ENCODE data around the gene CPA5.
A peak's percentile ranks its signal among the peaks of the same experiment; 100 is the strongest.
"Not testable (repeated sequence)": the region's sequence is repeated elsewhere in the genome, so short reads cannot be mapped to it uniquely, and the experiment has no call there.

The CPA5 gene

DNA sequence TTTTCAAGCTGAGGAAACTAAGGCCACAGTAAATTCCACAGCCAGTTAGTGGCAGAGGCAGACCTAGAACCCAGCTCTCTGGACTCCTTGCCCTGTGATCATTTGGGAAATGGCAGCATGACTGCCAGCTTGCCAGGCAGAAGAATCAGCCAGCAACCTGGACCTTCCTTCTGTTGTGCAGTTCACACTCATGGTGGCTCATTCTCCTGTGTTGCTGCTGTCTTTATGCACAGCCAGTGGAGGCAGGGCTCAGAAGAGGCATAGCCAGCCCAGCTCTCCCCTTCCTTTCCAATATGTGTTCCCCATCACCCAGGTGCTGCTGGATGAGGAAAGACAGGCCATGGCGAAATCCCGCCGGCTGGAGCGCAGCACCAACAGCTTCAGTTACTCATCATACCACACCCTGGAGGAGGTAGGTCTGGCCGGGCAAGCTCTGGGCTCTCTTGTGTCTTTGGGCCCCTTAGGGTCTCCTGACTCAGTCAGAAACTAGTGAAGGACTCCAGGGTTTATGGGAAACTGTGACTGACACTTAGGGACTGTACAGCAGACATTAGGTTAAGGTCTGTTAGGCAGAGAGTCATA, 14.8 kb downstream of the CPA5 start:
- no peak for DNase-seq

DNA sequence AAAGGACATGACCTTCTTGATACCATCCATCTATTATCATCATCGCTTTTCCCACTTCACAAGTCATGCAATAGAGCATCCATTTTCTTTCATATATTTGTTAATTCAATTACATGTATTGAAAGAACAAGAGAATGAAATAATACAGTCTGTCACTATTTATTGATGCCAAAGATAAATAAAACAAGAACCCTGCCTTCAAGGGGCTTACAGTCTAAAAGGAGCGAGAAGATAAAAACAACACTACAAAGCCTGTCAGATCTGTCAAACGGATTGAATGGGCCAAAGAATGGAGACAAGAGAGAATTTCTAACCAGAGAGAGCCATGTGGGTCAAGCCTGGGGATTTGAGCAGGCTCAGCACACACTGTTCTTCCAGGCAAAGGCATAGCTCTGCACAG, 15.9 kb downstream of the CPA5 start:
- DNase-seq, result no peak

DNA sequence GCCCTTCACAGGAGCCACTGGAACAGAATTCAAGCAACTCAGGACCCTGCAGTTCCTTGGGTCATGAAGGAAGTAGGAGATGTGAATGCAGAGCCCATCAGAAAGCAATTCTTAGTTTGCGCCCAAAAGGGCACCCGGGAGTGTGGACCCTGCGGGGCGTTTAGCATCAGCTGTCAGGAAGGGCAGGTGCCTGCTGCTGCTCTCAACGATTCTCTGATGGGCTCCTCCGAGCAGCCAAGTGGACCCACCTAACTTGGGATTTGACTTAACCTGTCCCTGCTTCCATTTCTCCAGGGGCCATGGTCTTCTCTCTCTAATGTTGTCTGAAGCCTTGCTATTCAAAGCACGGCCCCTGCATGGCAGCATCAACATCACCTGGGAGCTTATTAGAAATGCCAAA, 17.1 kb downstream of the CPA5 start:
- DNase-seq, result no peak

DNA sequence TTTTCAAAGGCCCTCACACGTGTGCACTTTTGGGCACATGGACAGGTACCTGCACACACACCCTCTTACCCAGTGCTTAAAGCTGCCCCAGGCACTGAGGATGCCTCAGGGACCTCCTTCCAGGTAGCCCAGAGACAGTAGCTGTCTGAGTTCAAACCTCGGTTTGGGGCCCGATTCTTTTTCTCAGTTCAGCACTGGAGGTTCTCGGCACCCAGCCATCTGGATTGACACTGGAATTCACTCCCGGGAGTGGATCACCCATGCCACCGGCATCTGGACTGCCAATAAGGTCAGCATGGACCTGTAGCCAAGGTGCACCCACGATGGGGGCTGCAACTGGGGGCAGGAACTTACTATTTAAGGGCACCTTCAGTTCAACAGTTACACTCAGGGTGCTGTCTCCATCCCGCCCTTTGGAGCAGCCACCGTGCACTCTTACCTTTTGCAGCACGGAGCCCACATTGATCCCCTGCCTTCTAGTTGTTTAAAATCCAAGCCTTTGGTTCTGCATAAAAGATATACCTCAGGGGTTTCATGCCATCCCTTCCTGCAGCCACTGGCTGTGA, 17.7 kb downstream of the CPA5 start:
- DNase-seq, result no peak

DNA sequence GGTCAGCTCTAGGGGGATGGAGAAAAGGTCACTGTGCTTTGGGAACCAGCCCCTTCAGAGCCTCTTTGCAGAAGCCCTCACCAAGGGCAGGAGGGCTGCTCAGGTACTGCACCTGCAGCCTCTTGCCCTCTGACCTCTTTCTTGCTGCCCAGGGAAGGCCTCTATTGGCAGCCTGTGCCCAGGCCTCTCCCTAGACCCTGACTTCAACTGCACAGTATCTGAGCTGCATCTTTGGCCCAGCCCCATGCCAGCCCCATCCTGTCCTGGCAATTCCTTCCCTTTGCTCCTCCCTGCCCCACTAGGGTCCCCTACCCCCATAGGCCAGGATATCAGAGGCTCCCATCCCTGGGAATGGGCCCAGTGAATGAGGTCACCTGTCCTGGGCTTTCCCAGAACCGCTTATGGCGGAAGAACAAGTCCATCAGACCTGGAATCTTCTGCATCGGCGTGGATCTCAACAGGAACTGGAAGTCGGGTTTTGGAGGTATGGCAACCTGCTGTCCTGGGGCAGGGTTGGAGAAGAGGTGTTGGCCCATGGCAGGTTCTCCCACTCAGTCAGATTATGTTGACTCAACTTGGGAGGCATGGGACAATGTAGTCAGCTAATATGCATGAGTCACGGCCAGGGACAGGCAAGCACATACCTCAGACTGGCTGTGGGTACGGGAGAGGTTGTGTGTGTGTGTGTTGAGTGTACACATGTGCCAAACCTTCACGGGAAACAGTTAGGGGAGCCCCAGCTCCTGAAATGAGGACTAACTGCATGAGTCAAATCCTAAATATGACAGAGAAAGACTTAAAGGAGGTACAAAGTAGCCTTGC, 18.6 kb downstream of the CPA5 start:
- no peak for DNase-seq

DNA sequence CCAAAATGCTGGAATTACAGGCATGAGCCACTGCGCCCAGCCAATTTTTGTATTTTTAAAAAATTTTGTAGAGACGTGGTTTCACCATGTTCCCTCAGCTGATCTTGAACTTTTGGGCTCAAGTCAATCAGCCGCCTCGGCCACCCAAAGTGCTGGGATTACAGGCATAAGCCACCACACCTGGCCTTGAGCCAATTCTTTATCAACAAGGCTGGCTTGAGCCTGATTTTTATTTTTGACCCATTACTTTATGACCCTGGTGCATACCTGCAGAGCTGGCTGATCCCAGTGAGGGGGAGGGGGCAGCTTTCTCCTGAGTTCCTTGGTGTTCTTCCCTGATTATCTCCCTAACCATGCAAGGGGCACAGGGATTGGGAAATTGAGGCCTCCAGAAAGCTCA, 19.8 kb downstream of the CPA5 start:
- DNase-seq, result no peak

DNA sequence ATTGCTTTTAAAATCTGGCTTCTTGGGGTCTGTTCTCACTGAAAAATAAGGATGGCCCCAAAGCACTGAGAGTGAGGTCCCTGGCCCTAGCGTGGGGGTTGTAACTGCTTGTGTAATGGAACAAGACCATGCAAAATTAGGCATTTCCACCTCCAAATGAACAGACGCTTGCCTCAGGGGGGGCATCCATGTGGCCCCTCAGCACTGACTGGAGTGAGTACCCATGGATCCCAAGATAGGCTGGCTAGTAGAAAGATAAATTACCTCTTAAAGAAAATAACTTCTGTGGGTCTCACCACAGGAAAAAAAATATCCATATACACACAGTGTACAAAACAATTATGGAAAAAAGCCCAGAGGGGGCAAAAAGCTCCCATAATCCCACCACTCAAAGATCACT, 20.5 kb downstream of the CPA5 start:
- no peak for DNase-seq

DNA sequence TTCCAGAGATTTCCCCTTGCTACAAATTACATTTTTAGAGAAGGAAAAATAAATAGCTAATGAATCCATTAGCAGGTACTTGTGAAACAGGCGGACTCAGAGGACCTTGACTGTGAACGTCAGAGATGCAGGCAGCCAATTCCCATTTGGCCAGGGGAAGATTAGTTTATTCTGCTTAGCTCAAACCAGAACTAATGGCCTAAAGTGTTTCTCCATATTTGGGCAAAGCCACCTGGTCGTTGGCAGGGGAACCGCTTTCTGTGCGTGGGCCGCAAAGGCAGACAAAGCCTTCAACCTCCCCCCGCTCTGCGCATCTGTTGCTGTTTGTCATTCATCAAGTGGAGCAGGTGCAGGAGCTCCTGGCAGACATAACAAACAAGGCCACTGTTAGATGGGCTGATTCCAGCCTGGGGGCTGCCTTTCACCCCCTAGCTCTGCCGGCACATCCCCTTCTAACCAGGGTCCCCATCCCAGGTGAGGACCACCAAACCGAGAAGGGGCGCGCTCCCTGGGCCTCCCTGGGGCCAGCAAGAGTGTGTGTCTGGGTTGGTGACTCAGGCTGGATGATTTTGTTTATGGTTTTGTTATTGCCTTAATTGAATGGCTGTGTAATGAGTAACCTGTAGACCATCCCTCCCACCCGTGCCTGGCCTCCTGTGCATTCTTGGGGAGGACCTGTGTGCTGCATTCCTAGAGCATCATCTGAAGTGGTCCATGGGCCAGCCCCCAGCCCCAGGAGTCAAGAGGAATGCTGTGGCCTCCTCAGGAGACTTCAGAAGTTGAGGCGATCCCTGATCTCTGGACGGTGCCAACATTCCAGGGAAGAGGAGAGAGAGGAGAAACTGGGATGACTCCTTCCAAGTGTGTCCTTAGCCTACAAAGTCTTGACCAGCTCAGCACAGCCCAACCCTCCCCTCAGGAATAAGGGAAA, 21.2 kb downstream of the CPA5 start:
- DNase-seq, result peak; percentile 97 to 99

DNA sequence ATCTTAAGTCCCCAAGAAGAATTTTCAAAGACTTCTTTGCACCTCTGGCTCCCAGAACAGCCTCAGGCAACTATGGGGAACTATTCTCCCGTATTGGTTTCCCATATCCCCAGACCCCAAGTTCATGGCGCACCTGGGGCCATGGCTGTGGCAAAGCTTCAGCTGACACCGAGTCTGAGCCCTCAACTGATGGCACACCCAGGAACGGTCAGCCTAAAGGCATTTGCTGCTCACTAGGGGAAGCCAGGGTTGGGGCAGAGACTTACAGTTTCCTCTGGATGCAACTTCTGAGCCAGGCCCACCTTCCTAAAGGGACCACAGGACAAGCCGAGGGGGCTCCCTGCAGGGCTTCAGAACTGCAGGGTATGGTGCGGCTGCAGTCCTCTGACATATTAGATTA, 21.9 kb downstream of the CPA5 start:
- DNase-seq, result no peak

DNA sequence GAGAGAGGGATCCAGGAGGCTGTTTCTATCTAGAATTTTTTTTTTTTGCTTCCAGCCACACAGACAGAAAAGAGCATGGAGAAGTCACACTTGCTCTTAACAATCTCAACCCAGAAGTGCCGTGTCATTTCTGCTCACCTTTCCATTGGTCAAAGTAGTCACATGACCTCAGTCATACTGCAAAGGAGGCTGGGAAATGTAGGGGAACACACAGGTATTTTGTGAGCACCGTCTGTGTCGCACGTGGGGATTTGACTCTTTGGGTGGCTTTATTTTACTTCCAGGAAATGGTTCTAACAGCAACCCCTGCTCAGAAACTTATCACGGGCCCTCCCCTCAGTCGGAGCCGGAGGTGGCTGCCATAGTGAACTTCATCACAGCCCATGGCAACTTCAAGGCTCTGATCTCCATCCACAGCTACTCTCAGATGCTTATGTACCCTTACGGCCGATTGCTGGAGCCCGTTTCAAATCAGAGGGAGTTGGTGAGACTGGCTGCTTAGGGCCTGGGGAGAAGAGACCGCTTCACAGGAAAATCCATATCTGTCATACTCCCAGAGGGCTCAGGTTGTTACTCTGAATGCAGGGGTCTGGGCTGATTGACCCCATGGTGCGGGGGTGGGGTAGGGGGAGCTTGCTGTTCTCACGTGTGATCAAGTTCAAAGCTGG, 22.6 kb downstream of the CPA5 start:
- DNase-seq, result no peak

DNA sequence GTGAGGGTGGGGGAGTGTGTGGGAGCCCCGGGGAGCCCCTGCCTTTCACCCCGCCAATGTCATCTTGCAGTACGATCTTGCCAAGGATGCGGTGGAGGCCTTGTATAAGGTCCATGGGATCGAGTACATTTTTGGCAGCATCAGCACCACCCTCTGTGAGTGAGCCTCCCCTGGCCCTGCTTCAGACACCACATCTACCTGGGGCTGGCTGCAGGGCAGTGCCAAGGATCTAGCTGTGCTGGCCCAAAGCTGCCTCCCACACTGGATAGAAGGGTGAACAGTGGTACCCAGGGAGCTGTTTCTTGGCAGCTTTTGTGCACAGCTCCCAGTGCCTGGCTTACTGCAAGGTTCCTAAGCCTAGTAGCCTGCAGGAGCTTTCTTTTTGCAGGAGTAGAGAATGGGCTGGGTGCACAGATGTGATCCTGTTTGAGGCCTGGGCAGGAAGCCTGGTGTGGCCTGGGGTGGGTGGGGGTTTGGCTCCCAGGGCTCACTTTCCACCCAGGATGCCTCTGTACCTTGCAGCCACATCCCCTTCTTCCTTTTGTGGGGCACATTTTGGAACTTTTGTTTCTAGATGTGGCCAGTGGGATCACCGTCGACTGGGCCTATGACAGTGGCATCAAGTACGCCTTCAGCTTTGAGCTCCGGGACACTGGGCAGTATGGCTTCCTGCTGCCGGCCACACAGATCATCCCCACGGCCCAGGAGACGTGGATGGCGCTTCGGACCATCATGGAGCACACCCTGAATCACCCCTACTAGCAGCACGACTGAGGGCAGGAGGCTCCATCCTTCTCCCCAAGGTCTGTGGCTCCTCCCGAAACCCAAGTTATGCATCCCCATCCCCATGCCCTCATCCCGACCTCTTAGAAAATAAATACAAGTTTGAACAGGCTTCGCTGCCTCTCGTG, 23.5 kb downstream of the CPA5 start:
- no peak for DNase-seq

DNA sequence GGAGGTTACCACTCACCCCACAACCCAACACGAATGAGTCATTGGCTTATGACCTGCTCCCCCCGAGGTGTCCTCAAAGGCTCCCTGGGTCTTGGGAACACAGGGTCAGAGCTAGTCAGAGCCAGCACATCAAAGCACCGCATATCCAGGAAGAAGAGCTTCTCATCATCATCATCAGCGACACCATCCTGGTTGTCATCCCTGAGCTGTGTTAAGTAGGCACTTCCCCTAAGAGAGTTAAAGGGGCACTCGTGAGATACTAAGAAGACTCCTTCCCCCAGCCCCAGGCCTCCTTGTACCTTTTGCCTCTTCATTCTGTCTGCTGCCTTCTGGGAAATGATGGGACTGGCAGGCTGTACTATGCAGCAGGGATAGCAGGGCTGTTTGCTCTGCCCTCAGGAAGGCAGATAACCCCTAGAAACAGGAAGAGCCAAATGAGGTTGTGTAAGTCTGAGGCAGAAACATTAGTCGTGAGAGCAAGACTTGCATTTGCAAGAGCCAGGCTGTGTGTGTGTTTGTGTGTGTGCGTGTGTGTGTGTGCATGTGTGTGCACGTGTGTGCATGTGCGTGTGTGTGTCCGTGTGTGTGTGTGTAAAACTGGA, 24.6 kb downstream of the CPA5 start:
- no peak for DNase-seq

DNA sequence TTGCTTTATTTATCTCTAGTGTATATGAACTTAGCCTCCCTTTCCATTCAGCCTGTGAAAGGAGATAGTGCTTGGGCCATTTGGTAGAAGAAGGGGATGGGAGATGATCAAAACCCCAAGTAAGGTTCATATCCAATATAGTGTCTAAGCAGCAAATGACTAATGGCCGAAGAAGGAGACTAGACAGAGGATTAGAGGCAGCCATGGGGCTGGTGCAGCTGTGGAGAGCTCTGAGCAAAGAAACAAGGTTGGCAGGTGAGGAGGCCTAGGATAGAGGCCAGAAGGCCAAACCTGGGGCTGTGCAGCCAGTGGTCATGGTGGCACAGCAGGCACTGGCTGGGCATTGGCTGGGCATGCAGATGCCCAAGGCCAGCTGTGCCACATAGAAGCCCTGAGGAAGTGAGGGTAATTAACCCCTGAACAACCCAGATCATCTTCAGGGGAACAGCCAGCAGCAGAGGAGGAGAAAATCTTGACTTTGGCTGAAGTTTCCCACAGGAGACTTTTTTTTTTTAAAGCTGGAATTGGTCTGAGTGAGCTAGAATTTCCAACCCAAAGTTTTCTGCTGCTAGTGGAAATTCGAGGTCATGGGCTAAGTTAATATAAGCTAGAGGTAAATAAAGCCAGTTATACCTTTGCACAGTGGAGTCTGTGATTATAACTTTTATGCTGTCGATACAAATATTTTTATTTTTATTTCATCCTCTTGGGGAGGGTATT, 25.4 kb downstream of the CPA5 start:
- DNase-seq, result no peak

DNA sequence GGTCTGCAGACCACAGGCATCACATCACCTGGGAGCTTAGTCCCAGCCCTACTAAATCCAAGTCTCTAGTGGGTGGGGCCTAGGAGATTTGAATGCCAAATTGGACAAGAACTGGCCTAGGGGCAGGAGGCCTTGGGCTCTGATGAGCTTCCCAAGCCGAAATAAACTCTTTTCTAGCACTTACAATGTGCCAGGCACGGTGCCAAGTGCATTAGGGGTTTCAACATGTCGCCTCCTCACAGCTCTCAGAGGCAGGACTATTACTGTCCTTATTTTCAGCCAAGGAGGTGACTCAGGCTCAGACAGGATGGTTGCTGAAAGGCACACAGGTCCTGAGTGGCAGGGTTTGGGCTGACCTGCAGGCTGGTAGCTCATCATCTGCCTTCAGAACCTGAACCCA, 26.4 kb downstream of the CPA5 start:
- DNase-seq, result no peak

DNA sequence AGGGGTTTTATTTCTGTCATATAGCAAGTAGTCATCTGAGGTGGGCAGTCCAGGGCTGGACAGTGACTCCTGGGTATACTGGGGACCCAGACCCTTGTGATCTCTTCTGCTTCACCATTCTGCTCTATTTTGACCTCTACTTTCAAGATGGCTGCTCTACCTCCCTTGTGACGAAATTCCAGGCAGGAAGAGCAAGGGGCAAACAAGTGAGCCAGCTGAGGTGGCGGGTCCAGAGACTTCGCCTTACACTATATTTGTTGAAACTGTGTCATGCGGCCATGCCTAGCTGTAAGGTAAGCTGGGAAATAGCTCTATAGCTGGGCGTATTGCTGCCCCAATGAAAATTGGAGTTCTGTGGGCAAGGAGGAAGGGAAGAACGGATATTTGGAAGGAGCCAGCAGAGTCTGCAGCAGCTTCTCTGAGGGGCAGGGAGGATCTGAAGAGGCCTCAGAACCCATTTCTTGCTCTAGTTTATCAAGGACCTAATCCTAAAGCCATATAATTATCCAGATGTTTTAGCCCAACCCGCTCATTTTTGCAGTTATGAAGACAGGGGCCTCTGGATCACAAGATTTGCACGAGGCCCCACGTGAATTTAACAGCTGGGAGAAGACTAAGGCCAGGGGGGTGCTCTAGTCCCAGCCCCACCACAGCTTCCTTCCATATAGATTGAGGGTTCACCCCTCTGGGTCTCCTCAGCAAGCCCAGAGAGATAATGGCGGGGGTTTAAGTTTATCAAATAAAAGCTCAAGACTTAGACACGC, 28.0 kb downstream of the CPA5 start:
- no peak for DNase-seq

DNA sequence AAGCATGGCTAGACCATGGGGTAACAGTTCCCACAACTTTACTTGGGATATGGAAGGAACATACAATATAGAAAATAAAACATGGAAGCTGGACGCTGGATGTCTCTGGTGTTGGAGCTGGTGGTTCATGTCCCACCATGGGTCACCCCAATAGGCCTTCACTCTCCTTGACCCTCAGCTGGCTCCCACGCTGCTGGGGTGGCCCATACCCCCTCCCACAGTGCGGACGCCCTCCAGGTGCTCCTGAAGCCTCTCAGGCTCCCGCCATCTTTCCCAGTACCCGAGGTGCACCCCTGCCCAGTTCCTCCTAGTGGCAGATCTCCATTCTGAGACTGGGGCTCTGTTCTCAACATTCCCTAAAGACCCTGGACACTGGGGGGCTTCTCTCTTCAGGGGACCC, 29.9 kb downstream of the CPA5 start:
- no peak for DNase-seq

DNA sequence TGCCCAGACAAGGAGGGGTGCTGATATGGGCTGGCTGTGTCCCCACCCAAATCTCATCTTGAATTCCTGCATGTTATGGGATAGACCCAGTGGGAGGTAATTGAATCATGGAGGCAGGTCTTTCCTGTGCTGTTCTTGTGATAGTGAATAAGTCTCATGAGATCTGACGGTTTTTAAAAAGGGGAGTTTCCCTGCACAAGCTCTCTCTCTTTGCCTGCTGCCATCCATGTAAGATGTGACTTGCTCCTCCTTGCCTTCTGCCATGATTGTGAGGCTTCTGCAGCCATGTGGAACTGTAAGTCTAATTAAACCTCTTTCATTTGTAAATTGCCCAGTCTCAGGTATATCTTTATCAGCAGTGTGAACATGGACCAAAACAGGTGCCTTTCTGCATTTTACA, 31.8 kb downstream of the CPA5 start:
- DNase-seq, result not testable (repeated sequence)

DNA sequence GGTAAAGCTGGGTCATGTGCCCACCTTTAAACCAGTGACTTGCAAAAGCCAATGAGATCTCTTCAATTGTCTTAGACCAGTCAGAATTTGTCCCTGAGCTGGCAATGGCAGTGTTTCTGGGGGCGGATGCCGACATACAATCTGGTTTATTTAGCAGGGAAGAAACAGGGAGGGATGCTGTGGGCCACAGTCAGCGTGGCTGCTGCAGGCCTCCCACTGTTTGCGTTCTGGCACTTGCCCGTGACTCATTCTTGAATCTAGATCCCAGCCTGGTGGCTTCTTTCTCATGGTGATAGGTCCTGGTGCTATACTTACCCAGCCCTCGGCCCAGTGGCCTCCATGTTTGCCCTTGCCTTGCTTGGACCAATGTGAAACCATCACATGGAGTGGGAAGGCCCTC, 32.6 kb downstream of the CPA5 start:
- no peak for DNase-seq

DNA sequence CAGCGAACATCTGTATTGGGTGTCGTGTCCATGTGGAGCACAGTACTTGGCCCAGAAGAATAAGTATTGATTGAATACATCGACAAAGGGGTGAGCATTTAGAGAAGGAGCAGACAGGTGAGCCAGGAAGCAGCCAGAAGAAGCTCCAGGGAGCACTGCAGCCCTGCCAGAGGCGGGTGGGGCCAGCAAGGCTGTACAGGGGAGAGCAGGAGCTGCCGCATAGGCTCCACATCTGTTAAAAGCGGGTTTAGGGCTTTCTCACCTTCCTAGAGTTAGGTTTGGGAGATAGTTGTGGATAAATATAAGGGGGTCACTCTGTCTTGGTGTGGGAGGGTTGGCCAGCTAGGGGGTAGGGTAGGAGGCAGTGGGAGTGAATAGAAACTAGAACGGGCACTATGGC, 34.4 kb downstream of the CPA5 start:
- no peak for DNase-seq

DNA sequence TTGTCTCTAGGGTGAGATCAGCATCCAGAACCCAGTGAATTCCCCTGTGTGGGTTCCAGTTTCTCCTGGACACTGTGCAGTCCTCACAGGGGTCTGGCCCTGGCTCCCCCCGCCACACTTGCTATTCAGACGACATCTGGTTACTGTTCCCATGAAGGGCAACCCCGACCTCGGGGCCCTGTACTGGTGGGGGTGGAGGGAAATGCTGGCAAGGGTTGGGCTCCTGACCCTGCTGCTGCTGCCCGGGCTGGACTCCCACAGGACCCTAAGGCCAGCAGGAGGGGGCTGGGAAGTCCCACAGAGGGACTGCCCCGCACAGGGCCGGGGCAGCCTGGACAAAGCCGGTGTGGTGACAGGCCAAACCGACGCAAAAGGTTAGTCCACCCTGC, 34.9 kb downstream of the CPA5 start:
- no peak for DNase-seq
